Esophagus squamous epithelium (tissue), 5 donors: ENCODE data around the gene CSRNP3. TPM values are rescaled to one million over a fixed set of nuclear protein-coding genes. Genes with fewer than 3 reads are reported as not detected.

ENCODE experiments used
- DNase-seq: peaks from one replicate; lab custom pipeline; 2025; lab: John Stamatoyannopoulos, UW
- H3K27ac ChIP-seq, 4 donors: fragments of 200-600 bp; sonication (generic); one replicate each; pipeline ENCODE4 v1.5.1; 2016 to 2019; ENCODE audit warnings: mild to moderate bottlenecking in 1 of 4
- H3K27me3 ChIP-seq, 4 donors: fragments of 200-600 bp; sonication (generic); 1 replicate in 3 of 4; 2 replicates in 1 of 4; pipeline versions ENCODE4 v1.5.1 to v1.6.0; 2017 to 2021; ENCODE audit warnings: antibody characterized with exemption in 1 of 4
- H3K36me3 ChIP-seq, 3 donors: fragments of 200-600 bp; sonication (generic); one replicate each; pipeline ENCODE4 v1.5.1; 2016 to 2019
- H3K4me1 ChIP-seq, 3 donors: fragments of 200-600 bp; sonication (generic); one replicate each; pipeline ENCODE4 v1.5.1; 2017 to 2019
- H3K4me3 ChIP-seq, 4 donors: fragments of 200-600 bp; sonication (generic); 1 replicate in 3 of 4; 2 replicates in 1 of 4; pipeline ENCODE4 v1.5.1; 2016 to 2019; ENCODE audit warnings: mild to moderate bottlenecking in 2 of 4, moderate library complexity in 1 of 4
- H3K9me3 ChIP-seq, 3 donors: fragments of 200-600 bp; sonication (generic); one replicate each; pipeline ENCODE4 v1.5.1; 2016 to 2019
- POLR2A ChIP-seq, 4 donors: fragments of 450-650 bp; IDR thresholded peaks; one replicate each; pipeline ENCODE4 v1.6.1; 2017; ENCODE audit warnings: antibody characterized with exemption in 4 of 4, mild to moderate bottlenecking in 4 of 4, moderate library complexity in 3 of 4
- WGBS, 2 donors: methylation state at CpG; one replicate each; pipeline ENCODE4 v1.1.5; 2018; 5-methylcytosine and 5-hydroxymethylcytosine counted together
- intact Hi-C: fragments of 100-400 bp; cut with DNase I; formaldehyde crosslinking; loops from one replicate; pipeline ENCODE4 v1.15.0; 2022
- total RNA-seq, 4 donors: library from RNA; depleted of rRNA; stranded (reverse); fragments of >200 nt; gene quantifications; one replicate each; pipeline ENCODE4 v1.1.0, GENCODE V29; 2016
- TF ChIP-seq, protein P1 (sequence below), 6 experiments: fragments of 450-650 bp in 4 of 6; fragments of 200-600 bp in 2 of 6; sonication (generic) in 2 of 6; IDR thresholded peaks; one replicate each; pipeline ENCODE4 v1.5.1; 2016 to 2019; ENCODE audit warnings: antibody characterized with exemption in 6 of 6, mild to moderate bottlenecking in 4 of 6, moderate library complexity in 4 of 6
- donor health status: DM: yes; HTN: yes; CAD: no.

The CSRNP3 gene
- total RNA-seq, 4 donors from 2014 or later, result 0.57 to 1.5 (median 0.81) TPM

GRCh38 chr2:165647409-165647808, 177.9 kb downstream of the CSRNP3 start:
- 78 to 100% methylated on average over 2 of the region's 2 CpGs for WGBS, 2 donors
- no peaks in the 10 kb centered on the region for H3K4me1 ChIP-seq
- H3K9me3 ChIP-seq, result no peaks in the 10 kb centered on the region
- H3K27ac ChIP-seq, result no peak overlapping the region
- H3K4me3 ChIP-seq, result no peak overlapping the region
- no peak for TF ChIP-seq POLR2A (IDR thresholded peaks at IDR 0.05)
- TF ChIP-seq, protein P1, sequence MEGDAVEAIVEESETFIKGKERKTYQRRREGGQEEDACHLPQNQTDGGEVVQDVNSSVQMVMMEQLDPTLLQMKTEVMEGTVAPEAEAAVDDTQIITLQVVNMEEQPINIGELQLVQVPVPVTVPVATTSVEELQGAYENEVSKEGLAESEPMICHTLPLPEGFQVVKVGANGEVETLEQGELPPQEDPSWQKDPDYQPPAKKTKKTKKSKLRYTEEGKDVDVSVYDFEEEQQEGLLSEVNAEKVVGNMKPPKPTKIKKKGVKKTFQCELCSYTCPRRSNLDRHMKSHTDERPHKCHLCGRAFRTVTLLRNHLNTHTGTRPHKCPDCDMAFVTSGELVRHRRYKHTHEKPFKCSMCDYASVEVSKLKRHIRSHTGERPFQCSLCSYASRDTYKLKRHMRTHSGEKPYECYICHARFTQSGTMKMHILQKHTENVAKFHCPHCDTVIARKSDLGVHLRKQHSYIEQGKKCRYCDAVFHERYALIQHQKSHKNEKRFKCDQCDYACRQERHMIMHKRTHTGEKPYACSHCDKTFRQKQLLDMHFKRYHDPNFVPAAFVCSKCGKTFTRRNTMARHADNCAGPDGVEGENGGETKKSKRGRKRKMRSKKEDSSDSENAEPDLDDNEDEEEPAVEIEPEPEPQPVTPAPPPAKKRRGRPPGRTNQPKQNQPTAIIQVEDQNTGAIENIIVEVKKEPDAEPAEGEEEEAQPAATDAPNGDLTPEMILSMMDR (IDR thresholded peaks at IDR 0.05), result no peak
- DNase-seq, result no peak
- intact Hi-C loops, result no loop called here
- H3K36me3 ChIP-seq, result no peaks in the 10 kb centered on the region
- H3K27me3 ChIP-seq, result no peaks in the 10 kb centered on the region

DNA sequence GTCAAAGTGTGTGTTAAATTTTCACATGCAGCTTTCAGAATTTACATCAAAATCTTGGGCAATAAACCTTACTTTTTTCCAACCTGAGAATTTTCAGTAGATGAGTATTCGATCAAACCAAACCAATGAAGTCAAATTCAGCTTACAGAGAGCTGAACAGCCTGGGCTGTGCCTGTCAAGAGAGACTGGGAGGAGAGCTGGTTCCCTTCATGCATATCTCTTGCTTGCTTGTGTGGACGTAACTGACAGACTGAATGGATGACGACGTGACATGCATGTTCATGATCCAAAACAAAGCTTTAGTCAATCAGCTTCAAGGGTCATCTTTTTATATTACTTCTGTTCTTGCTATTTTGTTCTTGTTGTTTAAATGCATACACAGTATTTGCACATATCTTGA, 179.3 kb downstream of the CSRNP3 start:
- H3K4me1 ChIP-seq, result no peaks in the 10 kb centered on the region
- WGBS, 2 donors, result 86 to 87% methylated on average over 4 of the region's 4 CpGs
- no peak for DNase-seq
- no peak overlapping the region for H3K27ac ChIP-seq
- TF ChIP-seq, protein P1 (IDR thresholded peaks at IDR 0.05), result no peak
- TF ChIP-seq POLR2A (IDR thresholded peaks at IDR 0.05), result no peak
- no peaks in the 10 kb centered on the region for H3K36me3 ChIP-seq
- intact Hi-C loops, result no loop called here
- no peaks in the 10 kb centered on the region for H3K9me3 ChIP-seq
- no peaks in the 10 kb centered on the region for H3K27me3 ChIP-seq
- no peak overlapping the region for H3K4me3 ChIP-seq

GRCh38 chr2:165651233-165651632, 181.7 kb downstream of the CSRNP3 start:
- Histone ChIP-seq H3K36me3 (no peaks in the 10 kb centered on the region), H3K4me1 (no peaks in the 10 kb centered on the region), H3K27me3 (no peaks in the 10 kb centered on the region), H3K9me3 (no peaks in the 10 kb centered on the region), H3K27ac (no peak overlapping the region), H3K4me3 (no peak overlapping the region)
- intact Hi-C loops, result no loop called here
- no peak for TF ChIP-seq POLR2A (IDR thresholded peaks at IDR 0.05)
- TF ChIP-seq, protein P1 (IDR thresholded peaks at IDR 0.05), result no peak
- no peak for DNase-seq
- WGBS, 2 donors, result 92 to 93% methylated on average over 2 of the region's 2 CpGs

GRCh38 chr2:165655661-165656060, 186.2 kb downstream of the CSRNP3 start:
- TF ChIP-seq, protein P1 (IDR thresholded peaks at IDR 0.05), result no peak
- TF ChIP-seq POLR2A (IDR thresholded peaks at IDR 0.05), result no peak
- Histone ChIP-seq H3K9me3 (no peaks in the 10 kb centered on the region), H3K27ac (peak overlapping the region in 3 of 4 donors; percentile 30 to 55 (median 44)), H3K4me3 (peak overlapping the region in 1 of 4 donors; percentile 30), H3K4me1 (no peaks in the 10 kb centered on the region), H3K36me3 (peaks cover 0 to 4% (median 0%) of the 10 kb centered on the region in 3 donors), H3K27me3 (no peaks in the 10 kb centered on the region)
- intact Hi-C loops, result no loop called here
- 70 to 83% methylated on average over 6 of the region's 6 CpGs for WGBS, 2 donors
- DNase-seq, result no peak

- WGBS, 2 donors, result 64 to 65% methylated on average over 3 of the region's 3 CpGs
- no peak for TF ChIP-seq POLR2A (IDR thresholded peaks at IDR 0.05)
- TF ChIP-seq, protein P1 (IDR thresholded peaks at IDR 0.05), result no peak
- no peak for DNase-seq
- H3K27ac ChIP-seq, result no peak overlapping the region
- intact Hi-C loops, result no loop called here
- no peaks in the 10 kb centered on the region for H3K4me1 ChIP-seq
- no peaks in the 10 kb centered on the region for H3K27me3 ChIP-seq
- H3K36me3 ChIP-seq, result peaks cover 0 to 4% (median 0%) of the 10 kb centered on the region in 3 donors
- H3K4me3 ChIP-seq, result no peak overlapping the region
- H3K9me3 ChIP-seq, result no peaks in the 10 kb centered on the region
Observed at GRCh38 chr2:165660361-165660760, 190.9 kb downstream of the CSRNP3 start.
